Small intestine (tissue), 7 donors: ENCODE measurements around the gene GSAP. TPM values are rescaled to one million over a fixed set of nuclear protein-coding genes. Genes with fewer than 3 reads are reported as not detected.

ENCODE experiments used
- DNase-seq, 2 donors: peaks; one replicate each; pipeline versions ENCODE4 v3.0.0 to v3.0.0-alpha.2; 2013
- FAIRE-seq: peaks from 2 replicates; lab custom pipeline; 2012; peaks lifted over from hg19 to GRCh38; lab: Jason Lieb, UNC
- H3K27ac ChIP-seq, 3 donors: one replicate each; pipeline ENCODE4 v1.5.1; 2013; ENCODE audit warnings: low read length in 2 of 3, mild to moderate bottlenecking in 2 of 3, control low read depth in 1 of 3, inconsistent platforms in 1 of 3, low read depth in 1 of 3, moderate library complexity in 1 of 3
- H3K27me3 ChIP-seq, 3 donors: one replicate each; pipeline ENCODE4 v1.6.1; 2013; ENCODE audit warnings: low read length in 3 of 3, inconsistent platforms in 1 of 3; ENCODE audit not compliant: control insufficient read depth in 3 of 3, insufficient read depth in 3 of 3
- H3K36me3 ChIP-seq, 3 donors: one replicate each; pipeline ENCODE4 v1.6.1; 2013; ENCODE audit warnings: low read length in 3 of 3, inconsistent platforms in 1 of 3, low read depth in 1 of 3, mild to moderate bottlenecking in 1 of 3, moderate library complexity in 1 of 3; ENCODE audit not compliant: control insufficient read depth in 3 of 3, insufficient read depth in 2 of 3
- H3K4me1 ChIP-seq, 3 donors: one replicate each; pipeline ENCODE4 v1.6.1; 2013; ENCODE audit warnings: low read length in 2 of 3, inconsistent platforms in 1 of 3, low read depth in 1 of 3, mild to moderate bottlenecking in 1 of 3, moderate library complexity in 1 of 3; ENCODE audit not compliant: control insufficient read depth in 3 of 3, insufficient read depth in 2 of 3
- H3K4me3 ChIP-seq, 3 donors: one replicate each; pipeline ENCODE4 v1.5.1; 2013; ENCODE audit warnings: low read length in 3 of 3, control low read depth in 1 of 3, inconsistent platforms in 1 of 3, low read depth in 1 of 3, mild to moderate bottlenecking in 1 of 3, moderate library complexity in 1 of 3
- H3K9me3 ChIP-seq, 2 donors: one replicate each; pipeline ENCODE4 v1.6.1; 2013; ENCODE audit warnings: low read depth in 1 of 2, low read length in 1 of 2; ENCODE audit not compliant: control insufficient read depth in 2 of 2, insufficient read depth in 1 of 2
- WGBS, 3 donors: extraction: QIAGEN DNeasy Blood & Tissue Kit; methylation state at CpG; one replicate each; pipeline ENCODE4 v1.1.7; 2013; 5-methylcytosine and 5-hydroxymethylcytosine counted together
- polyA plus RNA-seq, 4 donors: library from polyadenylated mRNA; stranded (reverse) in 3 of 4; unstranded in 1 of 4; fragments of 200-250 nt in 3 of 4; fragments of 120-200 nt in 1 of 4; gene quantifications; one replicate each; pipeline versions ENCODE4 v1.2.1 to v1.2.3, GENCODE V29; 2013
- donor health status: healthy with polysubstance abuse.
- donor health status: control.
- donor health status: control.
- donor health status: Bipolar disorder and iron deficiency.
- donor health status: healthy.

The GSAP gene
- polyA plus RNA-seq, 4 donors = 3.0 to 12.3 (median 4.9) TPM

DNA sequence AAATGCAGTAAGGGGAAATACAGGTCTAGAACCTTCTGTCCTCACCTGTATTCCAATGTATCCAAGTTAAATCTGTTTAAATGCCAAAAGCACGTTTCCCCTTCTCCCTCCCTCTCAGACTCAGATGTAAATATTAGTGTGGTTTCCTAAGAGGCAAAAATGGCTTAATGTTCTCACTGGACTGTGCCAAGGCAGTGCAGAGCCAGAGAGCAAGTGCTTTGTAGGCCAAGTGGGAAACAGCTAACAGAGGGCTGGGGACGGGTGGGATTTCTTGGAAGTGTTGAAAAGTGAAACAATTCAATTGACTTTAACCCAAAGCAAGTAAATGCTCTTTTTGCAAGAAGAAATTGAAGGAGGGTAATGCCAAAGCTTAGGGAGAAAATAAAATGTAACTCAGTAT is 103.1 kb downstream of the GSAP start:
- WGBS, 3 donors = 60 to 92% (median 74%) methylated on average over 2 of the region's 2 CpGs
- Histone ChIP-seq H3K27ac (no peak overlapping the region), H3K4me1 (no peaks in the 10 kb centered on the region), H3K27me3 (no peaks in the 10 kb centered on the region), H3K36me3 (peaks cover 2 to 14% (median 8%) of the 10 kb centered on the region in 3 donors), H3K4me3 (no peak overlapping the region), H3K9me3 (no peaks in the 10 kb centered on the region)
- FAIRE-seq = no peak
- DNase-seq = no peak

DNA sequence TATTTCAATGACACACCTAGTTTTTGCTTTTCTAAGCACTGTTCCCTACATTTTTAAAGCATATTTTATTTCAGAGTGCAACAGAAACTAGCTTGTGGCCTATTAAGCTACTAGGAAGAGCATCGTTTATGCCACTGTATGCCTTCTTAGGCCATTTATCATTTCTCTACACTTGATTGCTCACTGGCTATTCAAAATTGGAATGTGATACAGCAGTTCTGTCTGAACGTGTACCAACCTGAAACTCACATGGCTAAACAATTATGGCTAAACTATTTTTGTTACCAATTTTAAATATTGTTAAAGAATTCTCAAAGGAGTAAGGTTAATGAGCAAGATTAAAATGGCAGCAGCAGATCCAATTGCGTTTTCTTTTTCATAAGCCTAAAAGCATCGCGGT is 105.2 kb downstream of the GSAP start:
- no peaks in the 10 kb centered on the region for H3K4me1 ChIP-seq
- H3K9me3 ChIP-seq = peaks cover 0 to 5% of the 10 kb centered on the region in 2 donors
- H3K27me3 ChIP-seq = no peaks in the 10 kb centered on the region
- no peak overlapping the region for H3K27ac ChIP-seq
- DNase-seq = no peak
- H3K36me3 ChIP-seq = peaks cover 2 to 14% (median 8%) of the 10 kb centered on the region in 3 donors
- no peak overlapping the region for H3K4me3 ChIP-seq
- FAIRE-seq = no peak
- WGBS, 3 donors = 92 to 94% (median 93%) methylated on average over 5 of the region's 5 CpGs

DNA sequence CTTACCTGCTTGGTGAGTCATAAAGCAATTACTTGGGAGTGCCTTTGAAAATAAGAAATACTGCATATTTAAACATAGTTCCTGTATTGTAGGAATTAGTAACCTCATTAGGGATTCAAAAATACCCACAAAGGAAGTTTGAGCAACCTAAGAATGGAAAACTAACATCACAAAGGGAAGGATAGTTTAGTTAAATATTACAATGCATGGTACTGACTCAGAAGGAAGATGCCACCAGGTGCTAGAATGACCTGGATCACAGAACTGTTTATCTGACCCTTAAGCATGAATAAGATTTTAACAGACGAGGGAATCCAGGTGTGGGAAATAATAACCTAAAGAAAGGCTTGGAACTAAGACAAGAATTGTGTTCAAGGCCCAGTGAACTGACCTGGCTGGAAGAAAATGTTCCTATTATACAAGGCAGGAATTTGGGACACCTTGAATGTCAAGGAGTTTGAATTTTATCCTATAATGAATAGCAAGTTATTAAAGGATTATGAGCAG is 106.4 kb downstream of the GSAP start:
- no peaks in the 10 kb centered on the region for H3K4me1 ChIP-seq
- no peak for FAIRE-seq
- H3K27me3 ChIP-seq = no peaks in the 10 kb centered on the region
- H3K27ac ChIP-seq = no peak overlapping the region
- H3K9me3 ChIP-seq = peaks cover 0 to 10% of the 10 kb centered on the region in 2 donors
- WGBS, 3 donors = 52 to 75% (median 66%) methylated on average over 1 of the region's 1 CpG
- H3K4me3 ChIP-seq = no peak overlapping the region
- DNase-seq = no peak
- peaks cover 2 to 14% (median 8%) of the 10 kb centered on the region in 3 donors for H3K36me3 ChIP-seq

DNA sequence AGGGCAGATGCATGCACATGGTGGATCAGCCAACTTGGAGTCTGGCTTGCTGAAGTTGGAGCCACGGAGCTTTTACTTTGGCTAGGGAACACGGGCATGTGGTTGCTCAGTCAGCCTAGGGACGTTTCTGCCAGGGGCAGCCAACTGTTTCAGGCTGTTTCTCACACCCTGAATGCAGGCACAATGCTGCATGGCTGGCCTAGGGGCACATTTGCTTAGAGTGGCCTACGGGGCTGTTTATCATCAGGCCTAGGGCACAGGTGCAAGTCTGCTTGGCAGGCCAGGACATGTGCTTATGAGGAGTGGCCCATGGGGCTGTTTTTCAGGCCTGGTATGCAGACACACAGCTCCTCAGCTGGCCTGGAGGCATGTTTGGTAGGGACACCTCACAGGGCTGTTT is 107.4 kb downstream of the GSAP start:
- Histone ChIP-seq H3K27ac (no peak overlapping the region), H3K4me1 (no peaks in the 10 kb centered on the region), H3K27me3 (no peaks in the 10 kb centered on the region), H3K36me3 (peaks cover 2 to 10% (median 3%) of the 10 kb centered on the region in 3 donors), H3K9me3 (peaks cover 0 to 14% of the 10 kb centered on the region in 2 donors), H3K4me3 (no peak overlapping the region)
- FAIRE-seq (no peak), DNase-seq (no peak)
- 86 to 92% (median 90%) methylated on average over 4 of the region's 4 CpGs for WGBS, 3 donors

DNA sequence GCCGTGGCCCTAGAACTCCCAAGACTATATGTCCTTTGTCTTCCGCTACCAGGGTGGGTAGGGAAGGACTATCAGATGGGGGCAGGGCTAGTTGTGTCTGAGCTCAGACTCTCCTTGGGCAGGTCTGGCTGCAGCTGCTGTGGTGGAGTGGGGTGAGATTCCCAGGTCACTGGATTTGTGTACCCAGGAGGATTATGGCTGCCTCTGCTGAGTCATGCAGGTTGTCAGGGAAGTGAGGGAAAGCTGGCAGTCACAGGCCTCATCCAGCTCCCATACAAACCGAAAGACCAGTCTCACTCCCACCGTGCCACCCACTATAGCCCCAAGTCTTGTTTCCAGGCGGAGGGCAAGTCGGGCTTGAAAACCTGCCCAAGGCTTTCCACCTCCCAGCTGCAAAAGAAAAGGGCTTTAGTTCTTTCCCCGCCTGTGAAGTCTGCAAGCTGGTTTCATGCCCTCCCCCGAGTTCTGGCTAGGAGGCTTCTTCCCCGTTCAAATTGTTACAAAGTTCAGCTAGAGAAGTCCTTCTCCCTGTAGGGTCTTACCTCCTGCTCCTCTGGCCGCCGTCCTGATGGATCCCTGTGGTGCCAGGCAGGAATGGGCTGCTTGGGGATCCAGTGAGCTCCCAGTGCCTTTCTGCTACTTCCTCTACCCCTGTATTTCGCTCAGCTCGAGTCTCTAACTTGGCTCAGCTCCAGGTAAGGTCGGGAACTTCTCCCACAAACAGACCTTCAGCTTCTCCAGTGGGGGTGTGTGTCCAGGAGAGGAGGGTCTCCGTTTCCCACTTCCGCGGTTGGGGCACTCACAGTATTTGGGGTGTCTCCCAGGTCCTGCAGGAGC is 109.7 kb downstream of the GSAP start:
- H3K27ac ChIP-seq = no peak overlapping the region
- no peak for FAIRE-seq
- H3K4me3 ChIP-seq = no peak overlapping the region

DNA sequence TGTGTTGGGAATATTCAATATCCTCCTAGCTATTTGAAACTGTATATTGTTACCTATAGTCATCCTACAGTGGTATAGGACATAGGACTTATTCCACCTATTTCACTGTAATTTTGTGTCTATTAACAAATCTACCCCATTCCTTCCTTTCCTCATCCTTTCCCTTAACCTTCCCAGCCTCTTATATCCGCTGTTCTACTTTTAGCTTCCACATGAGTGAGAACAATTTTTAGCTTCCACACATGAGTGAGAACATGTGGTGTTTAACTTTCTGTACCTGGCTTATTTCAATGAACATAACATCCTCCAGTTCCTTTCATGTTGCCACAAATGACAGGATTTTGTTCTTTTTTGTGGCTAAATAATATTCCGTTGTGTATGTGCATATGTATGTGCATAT is 120.6 kb downstream of the GSAP start:
- H3K27ac ChIP-seq = no peak overlapping the region
- 94 to 96% (median 95%) methylated on average over 2 of the region's 2 CpGs for WGBS, 3 donors
- DNase-seq (no peak), FAIRE-seq (no peak)
- H3K27me3 ChIP-seq = no peaks in the 10 kb centered on the region
- no peaks in the 10 kb centered on the region for H3K9me3 ChIP-seq
- peaks cover 0 to 2% (median 0%) of the 10 kb centered on the region in 3 donors for H3K36me3 ChIP-seq
- H3K4me1 ChIP-seq = no peaks in the 10 kb centered on the region
- H3K4me3 ChIP-seq = no peak overlapping the region

More for the DNA sequence above, 109.7 kb downstream of the GSAP start:
- Histone ChIP-seq H3K36me3 (peaks cover 0 to 8% (median 0%) of the 10 kb centered on the region in 3 donors), H3K9me3 (peaks cover 0 to 17% of the 10 kb centered on the region in 2 donors), H3K27me3 (no peaks in the 10 kb centered on the region), H3K4me1 (no peaks in the 10 kb centered on the region)
- WGBS, 3 donors = 84 to 89% (median 89%) methylated on average over 17 of the region's 17 CpGs
- DNase-seq = peak in 1 of 2 donors; percentile 6

DNA sequence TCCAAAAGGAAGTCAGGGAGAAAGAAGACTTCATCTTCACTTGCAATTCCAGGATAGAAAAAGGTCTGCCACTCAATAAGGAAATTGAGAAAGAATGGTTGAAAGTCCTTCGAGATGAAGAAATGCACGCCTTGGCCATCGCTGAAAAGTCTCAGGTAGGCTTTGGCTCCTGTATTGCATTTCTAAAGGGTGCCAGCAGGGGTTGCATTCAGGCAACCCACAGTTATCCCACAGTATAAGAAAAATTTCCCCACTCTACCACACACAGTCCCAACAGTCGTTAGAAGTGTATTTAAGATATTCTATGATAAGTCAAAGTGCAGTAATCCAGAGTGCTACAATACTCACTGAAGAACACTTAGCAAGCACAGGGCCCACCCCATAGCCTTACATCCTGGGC is 123.1 kb downstream of the GSAP start:
- H3K4me3 ChIP-seq = peak overlapping the region in 1 of 3 donors; percentile 4
- no peak for FAIRE-seq

DNA sequence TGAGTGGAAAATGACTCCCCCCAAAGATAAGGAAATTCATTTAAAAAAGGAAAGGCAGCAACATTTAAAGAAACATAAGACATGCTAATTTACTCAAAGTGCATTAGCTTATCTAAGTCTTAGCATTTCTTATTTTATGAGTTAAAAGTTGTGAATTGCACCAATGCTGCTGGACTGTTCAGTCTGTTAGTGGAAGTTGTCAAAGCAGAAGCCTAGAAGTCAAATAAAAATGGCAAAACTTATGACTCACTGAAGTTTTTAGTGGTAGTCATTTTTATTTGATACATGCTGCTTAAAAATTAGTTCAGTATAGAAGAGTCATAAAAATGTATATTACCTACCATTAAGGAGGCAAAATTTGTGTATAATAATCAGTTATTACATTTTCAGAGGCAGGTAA is 125.7 kb downstream of the GSAP start:
- DNase-seq (no peak), FAIRE-seq (no peak)
- no peaks in the 10 kb centered on the region for H3K27me3 ChIP-seq
- no peak overlapping the region for H3K4me3 ChIP-seq
- no peak overlapping the region for H3K27ac ChIP-seq
- no peaks in the 10 kb centered on the region for H3K9me3 ChIP-seq
- H3K36me3 ChIP-seq = peaks cover 0 to 11% (median 2%) of the 10 kb centered on the region in 3 donors
- no peaks in the 10 kb centered on the region for H3K4me1 ChIP-seq

More for the DNA sequence above, 123.1 kb downstream of the GSAP start:
- Histone ChIP-seq H3K9me3 (no peaks in the 10 kb centered on the region), H3K36me3 (peaks cover 0 to 6% (median 2%) of the 10 kb centered on the region in 3 donors), H3K27ac (no peak overlapping the region), H3K27me3 (no peaks in the 10 kb centered on the region), H3K4me1 (no peaks in the 10 kb centered on the region)
- DNase-seq = no peak
- WGBS, 3 donors = 78 to 91% (median 87%) methylated on average over 4 of the region's 4 CpGs
